HG03439 (cell line): ENCODE results near the gene CBX1.
"Not testable (repeated sequence)": the region's sequence is repeated elsewhere in the genome, so short reads cannot be mapped to it uniquely, and the experiment has no call there.

ENCODE experiments used
- ATAC-seq: cut with Tn5 transposase; IDR thresholded peaks from one replicate; pipeline ENCODE4 v1.9.1; 2021; ENCODE audit warnings: mild to moderate bottlenecking, moderate library complexity; ENCODE audit not compliant: unreplicated experiment

CBX1 gene

GRCh38 chr17:48053758-48054237 lies 47.5 kb downstream of the CBX1 start:
- ATAC-seq: no peak

GRCh38 chr17:48052956-48053757 lies 48.1 kb downstream of the CBX1 start:
- ATAC-seq: no peak

- no peak for ATAC-seq
Observed at GRCh38 chr17:48051706-48052486, 49.4 kb downstream of the CBX1 start.

GRCh38 chr17:48051283-48051682 lies 50.0 kb downstream of the CBX1 start:
- ATAC-seq: no peak

GRCh38 chr17:48048384-48049126 lies 52.7 kb downstream of the CBX1 start:
- peak; percentile 41 for ATAC-seq

- peak; percentile 90 for ATAC-seq
Observed at GRCh38 chr17:48047741-48048383, 53.4 kb downstream of the CBX1 start, which contains the start of gene NFE2L1. Gene NFE2L1 (plus strand): TSS chr17:48048359. CDS start chr17:48051119, 2,760 bp downstream.

GRCh38 chr17:48047113-48047740 lies 54.1 kb downstream of the CBX1 start:
- ATAC-seq: no peak

GRCh38 chr17:48046296-48046695 lies 55.0 kb downstream of the CBX1 start:
- no peak for ATAC-seq

GRCh38 chr17:48045316-48046001 lies 55.8 kb downstream of the CBX1 start:
- ATAC-seq: no peak

- ATAC-seq: no peak
Observed at GRCh38 chr17:48044851-48045250, 56.4 kb downstream of the CBX1 start.

- ATAC-seq: no peak
Observed at GRCh38 chr17:48043176-48043575, 58.1 kb downstream of the CBX1 start.

- no peak for ATAC-seq
Observed at GRCh38 chr17:48038687-48039086, 62.6 kb downstream of the CBX1 start.

GRCh38 chr17:48037838-48038323 lies 63.4 kb downstream of the CBX1 start:
- no peak for ATAC-seq

- peak; percentile 57 for ATAC-seq
Observed at GRCh38 chr17:48037036-48037837, 64.0 kb downstream of the CBX1 start, which contains the start of gene COPZ2. Gene COPZ2 (minus strand): TSS chr17:48037797. CDS start chr17:48037777, 20 bp downstream.

- no peak for ATAC-seq
Observed at GRCh38 chr17:48036693-48037035, 64.6 kb downstream of the CBX1 start.

GRCh38 chr17:48034734-48035133 lies 66.5 kb downstream of the CBX1 start:
- ATAC-seq: not testable (repeated sequence)

GRCh38 chr17:48031966-48032365 lies 69.3 kb downstream of the CBX1 start:
- no peak for ATAC-seq

GRCh38 chr17:48030531-48030930 lies 70.7 kb downstream of the CBX1 start:
- ATAC-seq: no peak

- no peak for ATAC-seq
Observed at GRCh38 chr17:48028736-48029135, 72.5 kb downstream of the CBX1 start.
